Measurements from ENCODE around the gene ZNF304.

The ZNF304 gene

GRCh38 chr19:57321116-57321515 is 30.0 kb upstream of the ZNF304 start (continued):
- TF ChIP-seq, protein P1, sequence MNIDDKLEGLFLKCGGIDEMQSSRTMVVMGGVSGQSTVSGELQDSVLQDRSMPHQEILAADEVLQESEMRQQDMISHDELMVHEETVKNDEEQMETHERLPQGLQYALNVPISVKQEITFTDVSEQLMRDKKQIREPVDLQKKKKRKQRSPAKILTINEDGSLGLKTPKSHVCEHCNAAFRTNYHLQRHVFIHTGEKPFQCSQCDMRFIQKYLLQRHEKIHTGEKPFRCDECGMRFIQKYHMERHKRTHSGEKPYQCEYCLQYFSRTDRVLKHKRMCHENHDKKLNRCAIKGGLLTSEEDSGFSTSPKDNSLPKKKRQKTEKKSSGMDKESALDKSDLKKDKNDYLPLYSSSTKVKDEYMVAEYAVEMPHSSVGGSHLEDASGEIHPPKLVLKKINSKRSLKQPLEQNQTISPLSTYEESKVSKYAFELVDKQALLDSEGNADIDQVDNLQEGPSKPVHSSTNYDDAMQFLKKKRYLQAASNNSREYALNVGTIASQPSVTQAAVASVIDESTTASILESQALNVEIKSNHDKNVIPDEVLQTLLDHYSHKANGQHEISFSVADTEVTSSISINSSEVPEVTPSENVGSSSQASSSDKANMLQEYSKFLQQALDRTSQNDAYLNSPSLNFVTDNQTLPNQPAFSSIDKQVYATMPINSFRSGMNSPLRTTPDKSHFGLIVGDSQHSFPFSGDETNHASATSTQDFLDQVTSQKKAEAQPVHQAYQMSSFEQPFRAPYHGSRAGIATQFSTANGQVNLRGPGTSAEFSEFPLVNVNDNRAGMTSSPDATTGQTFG (tag by site-specific recombination; IDR thresholded peaks at IDR 0.05; ENCODE audit: borderline replicate concordance) = no peak
- no peak for TF ChIP-seq ZNF777 (tag by site-specific recombination; IDR thresholded peaks at IDR 0.05; ENCODE audit: borderline replicate concordance)
- TF ChIP-seq ZNF175 (tag by site-specific recombination; IDR thresholded peaks at IDR 0.05) = no peak
- no peak for TF ChIP-seq ZNF341 (tag by site-specific recombination; IDR thresholded peaks at IDR 0.05; ENCODE audit: low read depth)
- TF ChIP-seq ZNF274 (IDR thresholded peaks at IDR 0.05; ENCODE audit: low read length) = no peak
- no peak for TF ChIP-seq ZNF274 (tag by site-specific recombination; IDR thresholded peaks at IDR 0.05; ENCODE audit: borderline replicate concordance)
- TF ChIP-seq REPIN1 (tag by site-specific recombination; IDR thresholded peaks at IDR 0.05; ENCODE audit: low read depth) = no peak
- TF ChIP-seq ZNF37A (tag by site-specific recombination; IDR thresholded peaks at IDR 0.05) = no peak
- TF ChIP-seq ZNF768 (tag by site-specific recombination; IDR thresholded peaks at IDR 0.05) = no peak
- TF ChIP-seq, protein P2, sequence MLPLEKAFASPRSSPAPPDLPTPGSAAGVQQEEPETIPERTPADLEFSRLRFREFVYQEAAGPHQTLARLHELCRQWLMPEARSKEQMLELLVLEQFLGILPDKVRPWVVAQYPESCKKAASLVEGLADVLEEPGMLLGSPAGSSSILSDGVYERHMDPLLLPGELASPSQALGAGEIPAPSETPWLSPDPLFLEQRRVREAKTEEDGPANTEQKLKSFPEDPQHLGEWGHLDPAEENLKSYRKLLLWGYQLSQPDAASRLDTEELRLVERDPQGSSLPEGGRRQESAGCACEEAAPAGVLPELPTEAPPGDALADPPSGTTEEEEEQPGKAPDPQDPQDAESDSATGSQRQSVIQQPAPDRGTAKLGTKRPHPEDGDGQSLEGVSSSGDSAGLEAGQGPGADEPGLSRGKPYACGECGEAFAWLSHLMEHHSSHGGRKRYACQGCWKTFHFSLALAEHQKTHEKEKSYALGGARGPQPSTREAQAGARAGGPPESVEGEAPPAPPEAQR (tag by site-specific recombination; IDR thresholded peaks at IDR 0.05) = no peak
- no peak for TF ChIP-seq ZNF473 (tag by site-specific recombination; IDR thresholded peaks at IDR 0.05)
- TF ChIP-seq, protein P3, sequence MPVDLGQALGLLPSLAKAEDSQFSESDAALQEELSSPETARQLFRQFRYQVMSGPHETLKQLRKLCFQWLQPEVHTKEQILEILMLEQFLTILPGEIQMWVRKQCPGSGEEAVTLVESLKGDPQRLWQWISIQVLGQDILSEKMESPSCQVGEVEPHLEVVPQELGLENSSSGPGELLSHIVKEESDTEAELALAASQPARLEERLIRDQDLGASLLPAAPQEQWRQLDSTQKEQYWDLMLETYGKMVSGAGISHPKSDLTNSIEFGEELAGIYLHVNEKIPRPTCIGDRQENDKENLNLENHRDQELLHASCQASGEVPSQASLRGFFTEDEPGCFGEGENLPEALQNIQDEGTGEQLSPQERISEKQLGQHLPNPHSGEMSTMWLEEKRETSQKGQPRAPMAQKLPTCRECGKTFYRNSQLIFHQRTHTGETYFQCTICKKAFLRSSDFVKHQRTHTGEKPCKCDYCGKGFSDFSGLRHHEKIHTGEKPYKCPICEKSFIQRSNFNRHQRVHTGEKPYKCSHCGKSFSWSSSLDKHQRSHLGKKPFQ (tag by site-specific recombination; IDR thresholded peaks at IDR 0.05) = no peak
- TF ChIP-seq ZNF114 (tag by site-specific recombination; IDR thresholded peaks at IDR 0.05) = no peak

- CTCF ChIA-PET = interaction anchor here (0.6 to 1.0 kb wide), 3 partner anchors 8 to 33 kb away, joined by 3 to 5 read pairs (median 3); no protein-coding TSS in a partner anchor
- Histone ChIP-seq H3K36me3 (ENCODE audit: control insufficient read depth in 2 of 2, insufficient read depth in 1 of 2, low read length in 2 of 2) (peaks cover 32 to 45% of the 10 kb centered on the region in 2 experiments), H3K4me3 (ENCODE audit: low read depth, low read length) (peak overlapping the region; percentile 91), H3K4me1 (ENCODE audit: control insufficient read depth, insufficient read depth, low read length) (no peaks in the 10 kb centered on the region; the same call in 1 of the 2 replicates), H3K27ac (ENCODE audit: extremely low read depth, low read depth, low read length) (no peak overlapping the region; the same call in 1 of the 2 replicates), H3K9me3 (ENCODE audit: control insufficient read depth, insufficient read depth, low read depth, low read length) (no peaks in the 10 kb centered on the region)
- no peak for TF ChIP-seq SETDB1 (IDR thresholded peaks at IDR 0.05; ENCODE audit: insufficient read length, low read length)
- no peak for TF ChIP-seq ZNF184 (tag by site-specific recombination; IDR thresholded peaks at IDR 0.05)
- TF ChIP-seq ZNF777 (tag by site-specific recombination; IDR thresholded peaks at IDR 0.05; ENCODE audit: borderline replicate concordance) = no peak
- POLR2A ChIA-PET = interaction anchor here (0.9 to 1.9 kb wide), 2 partner anchors 29 to 31 kb away, joined by 3 to 9 read pairs; partner anchors contain the start of gene ZNF304
Measured at GRCh38 chr19:57321751-57322150, 29.3 kb upstream of the ZNF304 start.

DNA sequence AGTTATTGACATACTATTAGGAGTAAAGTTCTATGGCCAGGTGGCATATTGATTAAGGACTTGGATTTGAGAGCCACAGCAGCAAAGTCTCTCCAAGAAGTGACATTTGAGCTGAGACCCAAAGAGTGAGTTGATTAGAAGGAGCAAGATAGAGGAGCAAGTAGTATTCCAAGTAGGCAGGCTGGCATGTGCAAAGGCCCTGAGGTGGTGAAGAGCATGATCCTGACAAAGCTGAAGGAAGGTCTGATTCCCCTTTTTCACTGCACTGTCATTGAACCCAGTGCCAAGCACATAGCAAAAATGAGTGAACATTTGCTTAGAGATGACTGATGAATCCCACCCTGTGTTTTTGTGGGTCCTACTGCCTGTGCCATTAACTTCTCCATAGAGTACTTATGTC is 26.1 kb upstream of the ZNF304 start:
- TF ChIP-seq ZNF623 (tag by site-specific recombination; IDR thresholded peaks at IDR 0.05) = peak; percentile 89
- no peak for TF ChIP-seq ZNF292 (tag by site-specific recombination; IDR thresholded peaks at IDR 0.05; ENCODE audit: borderline replicate concordance, low read depth)
- Histone ChIP-seq H3K27ac (ENCODE audit: extremely low read depth, low read depth, low read length) (no peak overlapping the region), H3K36me3 (ENCODE audit: control insufficient read depth in 2 of 2, insufficient read depth in 1 of 2, low read length in 2 of 2) (peaks cover 62 to 76% of the 10 kb centered on the region in 2 experiments), H3K4me3 (ENCODE audit: low read depth, low read length) (no peak overlapping the region), H3K9me3 (ENCODE audit: control insufficient read depth, insufficient read depth, low read depth, low read length) (no peaks in the 10 kb centered on the region), H3K4me1 (ENCODE audit: control insufficient read depth, insufficient read depth, low read length) (no peaks in the 10 kb centered on the region; the same call in 1 of the 2 replicates)
- POLR2A ChIA-PET = interaction anchor here (0.9 kb wide), 1 partner anchor 26 kb away, joined by 3 read pairs; the partner anchor contains the start of gene ZNF304
- CTCF ChIA-PET = no interaction called here
